Mesendoderm (in vitro differentiated cells): ENCODE results near the gene MFAP2.

Source experiments
- DNase-seq: peaks from one replicate; pipeline ENCODE4 v3.0.0; 2013
- H2AK5ac ChIP-seq: 2 replicates; pipeline ENCODE4 v1.6.1; 2013; ENCODE audit warnings: low read length, inconsistent platforms
- H2BK120ac ChIP-seq: 2 replicates; pipeline ENCODE4 v1.6.1; 2013; ENCODE audit warnings: low read depth, mild to moderate bottlenecking, low read length, moderate library complexity, mixed read lengths
- H2BK15ac ChIP-seq: replicated peaks from 2 replicates; pipeline ENCODE4 v1.6.1; 2013; ENCODE audit warnings: low read depth, mild to moderate bottlenecking, moderate library complexity
- H2BK5ac ChIP-seq: 2 replicates; pipeline ENCODE4 v1.6.1; 2013; ENCODE audit warnings: low read length, inconsistent platforms
- H3K18ac ChIP-seq: 2 replicates; pipeline ENCODE4 v1.6.1; 2013; ENCODE audit warnings: mild to moderate bottlenecking, low read length, mixed read lengths
- H3K23ac ChIP-seq: one replicate; pipeline ENCODE4 v1.6.1; 2013; ENCODE audit warnings: low read length
- H3K27ac ChIP-seq: 2 replicates; pipeline ENCODE4 v1.5.1; 2013; ENCODE audit warnings: low read depth, mild to moderate bottlenecking, inconsistent platforms, low read length, moderate library complexity
- H3K27me3 ChIP-seq: 2 replicates; pipeline ENCODE4 v1.6.1; 2013; ENCODE audit warnings: low read length, control low read depth, mild to moderate bottlenecking, inconsistent platforms; ENCODE audit not compliant: insufficient read depth, poor library complexity
- H3K36me3 ChIP-seq: 2 replicates; pipeline ENCODE4 v1.6.1; 2013; ENCODE audit warnings: low read length, inconsistent platforms; ENCODE audit not compliant: control insufficient read depth, insufficient read depth
- H3K4ac ChIP-seq: one replicate; pipeline ENCODE4 v1.6.1; 2013; ENCODE audit warnings: low read depth, mild to moderate bottlenecking, low read length, moderate library complexity
- H3K4me1 ChIP-seq: 2 replicates; pipeline ENCODE4 v1.6.1; 2013; ENCODE audit warnings: low read depth, low read length, inconsistent platforms; ENCODE audit not compliant: control insufficient read depth
- H3K4me2 ChIP-seq: 2 replicates; pipeline ENCODE4 v1.6.1; 2013; ENCODE audit warnings: low read length
- H3K4me3 ChIP-seq: 2 replicates; pipeline ENCODE4 v1.5.1; 2013; ENCODE audit warnings: mild to moderate bottlenecking, low read length
- H3K56ac ChIP-seq: one replicate; pipeline ENCODE4 v1.6.1; 2013; ENCODE audit warnings: low read length
- H3K79me1 ChIP-seq: 2 replicates; pipeline ENCODE4 v1.6.1; 2013; ENCODE audit warnings: low read length, inconsistent platforms
- H3K79me2 ChIP-seq: 2 replicates; pipeline ENCODE4 v1.6.1; 2013; ENCODE audit warnings: mild to moderate bottlenecking, low read length; ENCODE audit not compliant: control insufficient read depth, insufficient read depth
- H3K9ac ChIP-seq: 2 replicates; pipeline ENCODE4 v1.6.1; 2013; ENCODE audit warnings: low read length, inconsistent platforms
- H4K5ac ChIP-seq: one replicate; pipeline ENCODE4 v1.6.1; 2013; ENCODE audit warnings: low read length
- H4K8ac ChIP-seq: one replicate; pipeline ENCODE4 v1.6.1; 2013; ENCODE audit warnings: low read depth, mild to moderate bottlenecking, control low read depth, low read length, moderate library complexity
- WGBS: extraction: QIAGEN DNeasy Blood & Tissue Kit; methylation state at CpG from one replicate; pipeline ENCODE4 v1.1.7; 2013; ENCODE audit warnings: low lambda C conversion rate, missing lambda C conversion rate; ENCODE audit not compliant: insufficient coverage; ENCODE audit errors: extremely low coverage; 5-methylcytosine and 5-hydroxymethylcytosine counted together

MFAP2 gene

DNA sequence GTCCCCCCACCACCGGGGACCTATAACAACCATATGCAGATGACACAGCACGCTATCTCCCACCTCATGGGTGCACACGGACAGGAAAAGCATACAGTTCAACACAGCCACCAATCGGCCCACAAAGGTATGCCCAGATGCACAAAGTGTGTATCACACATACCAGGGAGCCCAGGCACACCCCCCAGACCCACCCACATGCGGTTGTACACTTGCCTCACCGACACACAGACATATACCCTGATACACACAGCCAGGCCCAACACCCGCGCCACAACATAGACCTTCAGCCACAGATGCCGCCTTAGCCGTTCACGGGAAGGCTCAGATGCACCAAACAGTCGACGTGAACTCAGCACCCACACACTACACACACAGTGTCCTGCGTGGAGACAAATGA is 53.2 kb downstream of the MFAP2 start:
- H3K4me2 ChIP-seq: no peak overlapping the region
- H2BK15ac ChIP-seq: no peak overlapping the region
- H3K18ac ChIP-seq: no peak overlapping the region
- H3K27me3 ChIP-seq: no peaks in the 10 kb centered on the region
- no peaks in the 10 kb centered on the region for H3K36me3 ChIP-seq
- no peak overlapping the region for H3K9ac ChIP-seq
- H4K5ac ChIP-seq: no peak overlapping the region
- no peak overlapping the region for H3K4me3 ChIP-seq
- peaks cover under 1% of the 10 kb centered on the region for H3K79me1 ChIP-seq
- H3K23ac ChIP-seq: no peak overlapping the region
- no peaks in the 10 kb centered on the region for H3K4me1 ChIP-seq
- no peak overlapping the region for H2AK5ac ChIP-seq
- WGBS: no CpG with 5 or more reads among the region's 14 CpGs
- DNase-seq: no peak
- no peak overlapping the region for H4K8ac ChIP-seq
- peaks cover 1% of the 10 kb centered on the region for H3K79me2 ChIP-seq
- H3K27ac ChIP-seq: no peak overlapping the region
- H2BK120ac ChIP-seq: no peak overlapping the region
- no peak overlapping the region for H2BK5ac ChIP-seq
- no peak overlapping the region for H3K4ac ChIP-seq
- H3K56ac ChIP-seq: no peak overlapping the region

DNA sequence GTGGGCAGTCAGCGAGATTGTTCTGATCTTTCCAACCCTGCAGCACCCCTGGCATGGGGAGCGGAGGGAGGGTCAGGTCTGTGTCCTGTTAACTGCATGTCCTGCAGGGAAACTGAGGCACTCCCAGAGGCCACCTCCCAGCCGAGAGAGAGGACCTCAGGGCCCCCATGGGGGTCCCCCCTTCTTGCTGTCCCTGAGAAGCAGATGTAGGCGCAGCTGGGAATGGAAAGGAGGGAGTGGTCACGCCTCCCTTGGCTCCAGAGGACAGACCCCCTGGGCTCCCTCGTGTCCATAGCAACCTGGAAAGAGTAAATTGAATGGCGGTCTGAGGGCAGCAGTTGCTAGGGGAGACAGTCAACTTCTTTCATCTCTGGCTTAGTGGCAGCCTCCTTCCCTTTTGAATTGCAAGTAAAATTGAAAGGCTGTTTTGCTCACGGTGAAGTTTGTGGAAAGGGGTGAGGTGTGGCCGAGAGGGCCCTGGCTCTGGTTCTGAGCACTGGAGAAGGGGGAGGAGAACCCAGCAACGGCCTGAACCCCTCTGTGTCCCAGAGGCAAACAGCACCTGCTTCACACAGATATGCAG is 53.8 kb downstream of the MFAP2 start:
- H3K79me1 ChIP-seq: peaks cover 3% of the 10 kb centered on the region
- no peaks in the 10 kb centered on the region for H3K27me3 ChIP-seq
- H3K56ac ChIP-seq: no peak overlapping the region
- no peak overlapping the region for H2BK120ac ChIP-seq
- peak; percentile 72 for DNase-seq
- no peak overlapping the region for H3K9ac ChIP-seq
- H3K4me1 ChIP-seq: no peaks in the 10 kb centered on the region
- no peaks in the 10 kb centered on the region for H3K36me3 ChIP-seq
- H3K4ac ChIP-seq: no peak overlapping the region
- no peak overlapping the region for H2BK5ac ChIP-seq
- no CpG with 5 or more reads among the region's 10 CpGs for WGBS
- H3K4me3 ChIP-seq: no peak overlapping the region
- H3K18ac ChIP-seq: no peak overlapping the region
- H2BK15ac ChIP-seq: no peak overlapping the region
- H4K8ac ChIP-seq: no peak overlapping the region
- H3K4me2 ChIP-seq: no peak overlapping the region
- no peak overlapping the region for H4K5ac ChIP-seq
- peaks cover 5% of the 10 kb centered on the region for H3K79me2 ChIP-seq
- no peak overlapping the region for H2AK5ac ChIP-seq
- H3K23ac ChIP-seq: no peak overlapping the region
- H3K27ac ChIP-seq: no peak overlapping the region

DNA sequence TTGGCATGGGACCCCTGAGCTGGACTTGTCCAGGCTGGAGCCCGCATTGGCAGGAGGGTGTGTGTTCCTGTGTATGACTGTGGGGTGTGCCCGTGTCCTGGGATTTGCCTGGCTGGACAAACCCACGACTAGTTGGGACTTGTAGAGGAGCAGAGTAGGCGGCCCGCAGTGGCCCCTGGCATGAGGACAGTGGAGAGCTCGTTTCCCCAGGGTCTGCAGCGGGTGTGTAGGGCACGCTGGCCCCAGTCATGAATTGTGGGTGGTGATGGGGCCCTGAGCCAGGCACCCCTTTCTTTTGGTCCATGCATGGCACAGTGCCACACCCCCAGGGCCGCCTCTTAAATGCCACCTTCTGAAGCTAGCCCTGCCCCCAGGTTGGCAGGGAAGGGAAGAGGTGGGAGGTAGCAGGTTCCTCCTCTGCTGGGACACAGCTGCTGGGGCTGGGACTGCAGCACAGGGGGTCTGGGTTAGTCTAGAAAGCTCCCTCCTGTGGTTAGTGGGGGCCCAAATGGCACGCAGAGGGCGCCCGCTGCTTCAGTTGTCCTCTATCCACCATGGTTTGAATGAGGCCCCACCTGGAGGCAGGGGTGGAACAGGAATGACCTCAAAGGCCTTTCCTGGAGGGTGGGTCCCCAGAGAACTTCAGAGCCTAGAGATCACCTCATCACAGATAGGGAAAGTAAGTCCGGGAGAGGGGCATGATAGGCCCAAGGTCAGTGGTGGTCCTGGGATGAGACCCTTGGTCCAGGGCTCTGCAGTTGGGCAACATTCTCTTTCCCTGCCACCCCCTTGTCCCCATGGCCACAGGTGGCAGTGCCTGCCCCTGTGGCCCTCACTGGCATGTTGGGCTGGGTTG is 54.6 kb downstream of the MFAP2 start:
- Histone ChIP-seq H2BK5ac (no peak overlapping the region), H3K56ac (no peak overlapping the region), H3K4me1 (no peaks in the 10 kb centered on the region), H2AK5ac (no peak overlapping the region), H3K4ac (no peak overlapping the region), H2BK15ac (no peak overlapping the region), H3K27ac (no peak overlapping the region), H3K4me3 (no peak overlapping the region), H3K4me2 (no peak overlapping the region), H3K18ac (no peak overlapping the region), H3K27me3 (no peaks in the 10 kb centered on the region), H4K5ac (no peak overlapping the region), H4K8ac (no peak overlapping the region), H3K9ac (no peak overlapping the region), H3K36me3 (no peaks in the 10 kb centered on the region), H3K79me2 (peaks cover 5% of the 10 kb centered on the region), H3K23ac (no peak overlapping the region), H3K79me1 (peaks cover 3% of the 10 kb centered on the region), H2BK120ac (no peak overlapping the region)
- WGBS: no CpG with 5 or more reads among the region's 13 CpGs
- DNase-seq: no peak

DNA sequence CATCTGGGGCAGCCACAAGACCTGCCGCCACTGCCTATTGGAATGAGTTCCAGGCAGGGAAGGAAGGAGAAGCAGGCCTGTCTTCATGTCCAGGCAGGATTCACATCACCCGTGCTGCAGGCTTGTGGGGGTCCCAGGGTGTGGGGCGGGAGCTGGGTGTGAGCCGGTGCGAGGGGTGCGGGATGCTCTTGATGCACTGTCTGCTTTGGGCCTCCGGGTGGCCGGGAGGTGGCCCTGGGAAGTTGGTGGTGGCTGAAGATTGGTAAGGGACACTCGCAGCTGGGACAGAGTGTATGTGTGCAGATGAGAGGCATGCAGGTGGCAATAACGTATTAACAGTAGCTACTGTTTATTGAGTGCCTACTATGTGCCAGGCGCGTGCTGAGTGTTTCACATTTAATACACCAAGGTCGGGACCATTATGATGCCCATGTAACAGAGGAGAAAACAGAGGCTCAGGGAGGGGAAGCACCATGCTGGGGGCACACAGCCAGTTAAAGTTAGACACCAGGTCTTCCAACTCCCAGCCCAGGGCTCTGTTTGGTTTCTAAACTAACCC is 55.4 kb downstream of the MFAP2 start:
- peaks cover 3% of the 10 kb centered on the region for H3K79me1 ChIP-seq
- H3K23ac ChIP-seq: no peak overlapping the region
- no peak overlapping the region for H4K8ac ChIP-seq
- no peak overlapping the region for H3K27ac ChIP-seq
- H3K4me3 ChIP-seq: no peak overlapping the region
- H3K4me1 ChIP-seq: no peaks in the 10 kb centered on the region
- no peak for DNase-seq
- no peak overlapping the region for H2BK5ac ChIP-seq
- no peak overlapping the region for H2BK120ac ChIP-seq
- no peak overlapping the region for H2AK5ac ChIP-seq
- no CpG with 5 or more reads among the region's 13 CpGs for WGBS
- H4K5ac ChIP-seq: no peak overlapping the region
- H3K36me3 ChIP-seq: no peaks in the 10 kb centered on the region
- H3K56ac ChIP-seq: no peak overlapping the region
- H3K27me3 ChIP-seq: no peaks in the 10 kb centered on the region
- H3K9ac ChIP-seq: no peak overlapping the region
- H3K18ac ChIP-seq: no peak overlapping the region
- H2BK15ac ChIP-seq: no peak overlapping the region
- H3K4me2 ChIP-seq: no peak overlapping the region
- H3K4ac ChIP-seq: no peak overlapping the region
- H3K79me2 ChIP-seq: peaks cover 5% of the 10 kb centered on the region
